ENCODE results near the gene MPZL3. TPM values are rescaled to one million over a fixed set of nuclear protein-coding genes. Genes with fewer than 3 reads are reported as not detected.
A peak's percentile ranks its signal among the peaks of the same experiment; 100 is the strongest.

Gene MPZL3
- total and polyA plus RNA-seq, 8 donors: 5.2 to 16.3 (median 7.6) TPM

- Histone ChIP-seq H3K4me1 (peaks cover 0 to 40% of the 10 kb centered on the region in 2 donors), H3K9me3 (no peaks in the 10 kb centered on the region), H3K27ac (no peak overlapping the region), H3K27me3 (no peaks in the 10 kb centered on the region), H3K4me3 (no peak overlapping the region), H3K36me3 (no peaks in the 10 kb centered on the region)
- DNase-seq (no peak), ATAC-seq (no peak)
- intact Hi-C loops (cut with DNase I): no loop called here
- TF ChIP-seq CTCF (IDR thresholded peaks at IDR 0.05): no peak
These were observed 15.3 kb upstream of the MPZL3 start for GRCh38 chr11:118267486-118267885.

GRCh38 chr11:118265954-118266353, 13.8 kb upstream of the MPZL3 start:
- no peaks in the 10 kb centered on the region for H3K27me3 ChIP-seq
- H3K27ac ChIP-seq: peak overlapping the region; percentile 70 to 79
- no peaks in the 10 kb centered on the region for H3K9me3 ChIP-seq
- H3K4me3 ChIP-seq: peak overlapping the region in 1 of 2 donors; percentile 46
- peaks cover 0 to 44% of the 10 kb centered on the region in 2 donors for H3K4me1 ChIP-seq
- peak; percentile 48 for ATAC-seq
- TF ChIP-seq CTCF (IDR thresholded peaks at IDR 0.05): no peak
- H3K36me3 ChIP-seq: peaks cover 0 to under 1% of the 10 kb centered on the region in 2 donors
- intact Hi-C loops (cut with DNase I): no loop called here
- DNase-seq: peak in 3 of 4 donors; percentile 64 to 84 (median 80)

GRCh38 chr11:118264569-118265465, 12.7 kb upstream of the MPZL3 start:
- Histone ChIP-seq H3K27ac (peak overlapping the region; percentile 70 to 79), H3K4me1 (peaks cover 2 to 44% of the 10 kb centered on the region in 2 donors), H3K9me3 (no peaks in the 10 kb centered on the region), H3K4me3 (peak overlapping the region in 1 of 2 donors; percentile 46), H3K27me3 (no peaks in the 10 kb centered on the region), H3K36me3 (peaks cover 0 to 7% of the 10 kb centered on the region in 2 donors)
- intact Hi-C loops (cut with DNase I): no loop called here
- ATAC-seq (peak; percentile 15), DNase-seq (no peak)
- TF ChIP-seq CTCF (IDR thresholded peaks at IDR 0.05): no peak

GRCh38 chr11:118263695-118264568, 11.8 kb upstream of the MPZL3 start, which contains the start of gene MPZL2:
Gene MPZL2 (minus strand): TSS chr11:118264297. CDS start chr11:118264153, 144 bp downstream.
- Histone ChIP-seq H3K36me3 (peaks cover 0 to 11% of the 10 kb centered on the region in 2 donors), H3K9me3 (peaks cover 0 to 2% of the 10 kb centered on the region in 2 donors), H3K4me3 (peak within 1 kb of the TSS; percentile 29 to 46), H3K27ac (peak within 1 kb of the TSS; percentile 70 to 79), H3K4me1 (peaks cover 2 to 44% of the 10 kb centered on the region in 2 donors), H3K27me3 (no peaks in the 10 kb centered on the region)
- ATAC-seq (peak; percentile 89), DNase-seq (peak in 3 of 4 donors; percentile 68 to 83 (median 82))
- intact Hi-C loops (cut with DNase I): no loop called here
- no peak for TF ChIP-seq CTCF (IDR thresholded peaks at IDR 0.05)
